TTC549 (cell line): Measurements from ENCODE around the gene USP2.

Experiments
- FAIRE-seq: peaks from 2 replicates; lab custom pipeline; 2012; peaks lifted over from hg19 to GRCh38; lab: Jason Lieb, UNC

The USP2 gene

DNA sequence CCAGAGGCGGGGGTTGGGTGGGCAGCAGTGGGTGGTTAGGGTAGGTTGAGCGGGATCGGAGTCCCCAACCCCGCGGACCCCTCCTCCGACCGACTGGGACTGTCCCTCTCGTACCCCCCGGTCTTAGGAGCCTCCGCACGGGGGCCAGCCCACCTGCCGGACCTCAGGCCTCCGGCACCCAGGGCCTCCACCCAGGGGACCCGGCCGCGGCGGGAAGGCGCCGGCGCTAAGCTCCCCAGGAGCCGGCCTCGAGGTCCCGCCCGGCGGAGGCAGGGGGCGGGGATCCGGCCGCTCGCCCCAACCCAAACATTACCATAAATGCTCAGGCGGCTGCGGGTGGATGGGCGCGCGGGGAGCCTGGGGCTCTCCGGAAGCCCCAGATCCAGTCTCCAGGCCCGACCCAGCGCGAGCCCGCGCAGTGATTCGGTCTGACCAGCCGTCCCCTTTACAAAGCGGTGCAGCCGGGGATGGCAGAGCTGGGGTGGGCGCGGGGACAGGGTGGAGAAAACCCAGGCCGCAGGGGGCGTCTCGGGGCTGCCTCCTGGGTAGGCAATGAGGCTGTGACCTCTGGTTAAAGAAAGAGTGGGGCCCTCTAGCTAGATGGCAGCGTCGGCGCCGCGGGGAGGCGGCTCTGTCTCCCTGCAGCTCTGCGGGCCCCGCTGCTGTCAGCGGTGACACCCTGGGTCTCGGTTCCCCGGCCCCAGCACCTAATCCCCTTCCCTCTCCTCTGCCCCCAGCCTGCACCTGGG lies 60.5 kb downstream of the USP2 start:
- FAIRE-seq, result no peak

DNA sequence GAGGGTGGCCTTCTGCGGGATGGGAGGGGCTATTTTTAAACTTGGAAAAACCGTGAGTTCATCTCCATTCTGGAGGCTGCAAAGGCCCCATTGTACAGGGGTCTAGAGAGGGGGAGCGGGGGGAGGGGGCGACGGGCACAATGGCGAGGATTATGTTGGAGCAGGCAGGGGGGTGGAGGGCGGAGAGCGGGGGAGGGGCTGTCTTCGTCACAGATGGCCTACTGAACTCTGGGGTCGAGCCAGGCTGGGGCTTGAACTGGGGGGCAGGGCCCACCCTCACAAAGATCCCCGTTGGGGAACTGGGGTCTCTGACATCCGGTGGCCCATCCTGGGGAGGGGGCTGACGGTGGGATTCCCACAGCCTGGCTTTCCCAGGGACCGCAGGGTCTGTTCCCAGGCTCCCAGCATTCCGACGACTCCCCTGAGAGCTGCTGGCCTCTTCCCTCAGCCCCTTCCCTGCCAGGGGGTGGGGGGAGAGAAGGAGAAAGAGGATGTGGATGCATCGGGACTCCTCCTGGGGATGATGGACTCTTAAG lies 61.2 kb downstream of the USP2 start:
- no peak for FAIRE-seq

DNA sequence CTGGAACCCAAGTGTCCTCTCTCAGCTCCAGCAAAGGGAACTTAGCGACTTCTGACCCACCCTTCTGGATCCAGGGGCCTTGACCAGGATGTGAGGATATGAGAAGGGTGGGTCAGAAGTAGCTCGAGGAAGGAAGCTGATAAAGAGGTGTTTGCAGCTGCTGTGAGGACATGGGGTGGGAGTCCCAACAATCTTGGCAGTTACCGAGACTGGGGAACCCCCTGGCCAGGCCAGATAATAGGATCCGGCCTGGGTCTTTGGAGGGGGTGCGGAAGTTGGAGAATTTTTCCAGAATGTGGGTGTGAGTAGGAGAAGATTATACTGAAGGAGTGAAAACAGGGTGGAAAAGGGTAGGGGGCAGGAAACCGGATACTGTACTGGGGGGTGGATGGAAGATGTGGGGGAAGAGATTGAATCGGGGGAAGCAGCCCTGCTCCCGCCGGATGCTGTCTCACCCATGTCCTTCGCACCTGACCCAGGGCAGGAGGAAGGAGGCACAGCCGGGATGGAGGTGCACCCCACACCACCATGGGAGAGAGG lies 61.7 kb downstream of the USP2 start:
- no peak for FAIRE-seq

DNA sequence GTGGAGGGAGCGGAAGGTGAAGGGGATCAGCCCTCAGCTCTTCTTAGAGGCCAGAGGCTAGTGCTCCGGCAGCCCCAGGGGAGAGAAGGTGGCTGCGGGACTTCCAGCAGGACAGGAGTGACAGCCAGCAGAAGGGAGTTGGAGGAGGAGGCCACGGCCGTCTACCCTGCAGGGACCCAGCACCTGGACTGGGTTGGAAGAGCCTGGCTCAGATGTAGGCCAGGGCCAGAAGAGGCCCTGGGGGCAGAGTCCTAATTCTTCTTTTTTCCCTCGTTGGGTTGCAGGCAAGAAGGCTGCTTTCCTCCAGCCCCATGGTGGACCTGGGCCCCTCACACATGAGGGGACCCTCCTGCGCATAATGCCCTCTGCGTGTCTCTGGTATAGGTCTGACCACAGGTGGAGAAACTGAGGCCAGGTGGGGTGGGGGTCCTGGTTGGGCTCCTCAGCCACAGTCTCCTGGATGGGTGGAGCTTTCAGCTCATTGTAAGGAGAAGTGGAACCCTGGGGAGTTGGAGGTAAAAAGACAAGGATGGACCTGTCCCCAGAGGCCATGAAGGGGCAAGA lies 62.3 kb downstream of the USP2 start:
- FAIRE-seq, result no peak

DNA sequence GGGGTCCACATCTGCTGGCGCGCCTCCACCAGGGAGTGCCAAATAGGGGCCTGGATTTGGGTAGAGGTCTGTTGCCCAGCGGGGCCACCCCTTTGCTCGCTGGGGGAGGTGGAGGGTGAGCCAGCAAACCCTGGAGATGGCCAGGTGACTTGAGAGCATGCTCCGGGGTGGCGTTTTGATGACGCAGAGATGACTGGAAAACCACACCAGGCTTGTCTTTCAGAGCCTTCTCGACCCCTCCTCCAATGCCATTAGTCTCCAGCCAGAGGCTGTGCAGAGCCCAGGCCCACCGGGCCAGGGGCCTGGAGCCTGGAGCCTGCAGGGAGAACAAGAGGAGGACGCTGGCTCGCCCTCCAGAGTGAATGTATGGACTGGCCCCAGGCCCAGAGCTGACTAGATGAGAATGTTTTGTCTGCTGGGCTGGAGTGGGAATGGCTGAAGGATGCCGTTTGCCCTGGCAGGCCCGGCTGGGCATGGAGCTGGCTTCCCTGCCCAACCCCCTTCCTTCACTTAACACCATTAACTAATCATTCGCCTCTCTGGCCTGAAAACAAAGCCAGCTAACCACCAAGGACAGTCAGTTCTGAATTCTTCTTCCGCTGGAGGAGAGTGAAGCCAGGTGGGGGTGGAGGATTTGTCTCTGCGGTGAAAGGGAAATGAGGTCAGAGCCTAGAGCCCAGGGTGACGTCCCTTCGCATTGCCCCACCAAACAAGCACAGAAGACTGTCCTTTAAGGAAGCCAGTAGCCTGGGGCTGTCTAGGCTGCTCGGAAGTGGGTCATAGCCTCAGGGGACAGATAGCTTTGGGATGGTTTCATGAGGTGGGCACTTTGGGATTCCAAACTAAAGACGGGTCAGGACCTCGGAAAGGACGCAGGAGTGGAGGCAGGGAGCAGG lies 63.0 kb downstream of the USP2 start:
- no peak for FAIRE-seq

DNA sequence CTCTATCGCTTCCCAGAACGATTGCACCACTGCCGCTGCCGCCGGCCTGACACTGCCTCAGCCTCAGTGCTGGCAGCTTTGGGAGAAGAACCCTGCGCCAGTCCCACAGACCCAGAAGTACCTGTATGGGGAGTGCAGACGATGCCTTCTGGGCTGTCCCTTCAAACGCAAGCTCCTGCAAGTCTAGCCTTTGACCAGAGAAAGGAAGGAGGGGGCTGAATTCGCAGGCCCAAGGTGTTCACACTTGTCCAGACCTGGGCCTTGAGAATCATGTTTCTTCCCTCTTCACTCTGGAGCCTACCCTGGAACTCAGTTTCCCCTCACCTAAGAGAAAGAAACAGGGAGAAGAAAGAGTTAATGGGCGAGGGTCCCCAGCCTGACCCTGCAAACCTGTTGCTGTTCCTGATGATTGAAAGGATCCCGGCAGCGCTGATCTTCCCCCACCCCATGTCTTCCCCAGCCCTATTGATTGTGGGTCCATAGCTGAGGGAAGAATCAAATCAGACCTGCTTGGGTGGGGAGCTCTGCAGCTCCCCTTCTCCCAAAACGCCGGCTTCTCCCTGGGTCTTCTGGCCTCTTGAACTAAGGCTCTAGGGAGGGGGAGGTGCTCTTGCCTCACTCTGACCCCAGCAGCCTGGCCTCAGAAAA lies 63.8 kb downstream of the USP2 start:
- FAIRE-seq, result no peak

DNA sequence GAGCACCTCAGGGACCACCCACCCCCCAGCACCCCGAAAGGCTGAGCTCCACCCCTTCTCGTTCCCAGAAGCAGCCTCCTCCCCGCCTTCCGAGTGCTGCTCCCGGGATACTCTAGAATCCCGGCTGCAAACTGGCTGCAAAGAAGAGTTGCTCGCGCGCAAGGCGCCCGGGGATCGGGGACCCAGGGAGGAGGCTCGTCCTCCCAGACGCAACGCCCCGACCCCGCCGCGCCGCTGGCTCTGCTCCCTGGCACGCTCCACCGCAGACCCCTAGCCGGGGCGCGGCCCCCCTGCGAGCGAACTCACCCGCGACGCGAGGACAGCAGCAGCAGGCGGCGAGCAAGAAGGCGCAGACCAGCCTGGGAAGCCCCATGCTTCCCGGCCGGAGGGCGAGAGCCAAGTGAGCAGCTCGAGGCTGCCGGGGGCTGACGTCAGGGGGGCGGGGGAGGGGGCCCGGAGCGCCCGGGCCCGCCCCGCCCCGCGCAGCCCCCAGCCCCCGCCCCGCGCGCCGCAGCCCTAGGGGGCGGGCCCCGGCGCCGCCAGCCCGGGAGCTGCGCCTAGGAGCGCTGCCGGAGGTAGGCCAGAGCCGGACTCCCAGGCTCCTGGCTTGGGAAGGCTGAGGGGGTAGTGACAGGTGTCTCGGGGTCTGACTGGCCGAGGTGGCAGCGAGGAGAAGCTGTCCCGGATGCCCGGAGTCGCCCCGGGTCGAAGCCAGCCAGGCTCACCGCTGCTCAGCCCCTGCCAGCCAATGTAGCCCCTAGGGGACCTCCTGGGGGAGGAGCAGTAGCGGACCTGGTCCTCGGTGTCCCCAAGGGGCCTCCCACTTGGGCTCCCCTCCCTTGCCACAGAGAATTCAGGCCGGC lies 64.5 kb downstream of the USP2 start, which contains the start of gene MCAM:
MCAM (minus strand) TSS at position 402 of the 863 bp plus-strand sequence; CDS start at position 373, 29 bp downstream.
- no peak for FAIRE-seq

DNA sequence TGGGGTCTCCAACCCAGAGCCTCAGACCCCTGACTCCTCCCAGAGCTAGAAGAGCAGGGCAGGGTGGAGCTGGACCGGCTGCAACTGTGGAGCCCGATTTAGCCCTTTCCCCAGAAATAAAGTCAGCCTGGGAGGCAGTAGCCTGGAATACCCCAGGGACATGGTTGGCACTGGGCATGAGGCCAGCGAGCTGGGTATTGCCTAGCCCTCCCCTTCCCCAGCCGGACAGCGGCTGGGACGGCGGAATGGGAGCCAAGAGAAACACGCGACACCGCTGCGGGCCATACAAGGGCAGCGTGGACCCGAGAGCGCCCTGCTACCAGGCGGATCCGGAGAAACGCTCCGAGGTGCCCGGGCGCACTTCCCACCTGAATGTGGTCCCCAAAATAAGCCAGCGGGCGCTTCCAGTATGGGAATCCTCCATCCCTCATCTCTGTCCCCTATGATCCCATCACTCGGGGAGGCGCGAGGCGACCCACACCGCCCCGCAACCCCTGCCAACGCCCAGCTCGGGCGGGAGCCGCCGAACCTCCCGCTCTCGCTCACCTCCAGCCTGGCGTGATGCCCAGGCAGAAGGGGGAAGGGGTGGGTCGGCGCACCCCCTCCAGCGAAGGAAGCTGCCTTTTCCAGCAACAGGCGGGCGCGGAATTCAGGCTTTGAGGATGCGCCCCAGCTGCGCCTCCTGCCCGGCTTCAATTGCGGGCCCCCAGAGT lies 65.3 kb downstream of the USP2 start:
- no peak for FAIRE-seq

DNA sequence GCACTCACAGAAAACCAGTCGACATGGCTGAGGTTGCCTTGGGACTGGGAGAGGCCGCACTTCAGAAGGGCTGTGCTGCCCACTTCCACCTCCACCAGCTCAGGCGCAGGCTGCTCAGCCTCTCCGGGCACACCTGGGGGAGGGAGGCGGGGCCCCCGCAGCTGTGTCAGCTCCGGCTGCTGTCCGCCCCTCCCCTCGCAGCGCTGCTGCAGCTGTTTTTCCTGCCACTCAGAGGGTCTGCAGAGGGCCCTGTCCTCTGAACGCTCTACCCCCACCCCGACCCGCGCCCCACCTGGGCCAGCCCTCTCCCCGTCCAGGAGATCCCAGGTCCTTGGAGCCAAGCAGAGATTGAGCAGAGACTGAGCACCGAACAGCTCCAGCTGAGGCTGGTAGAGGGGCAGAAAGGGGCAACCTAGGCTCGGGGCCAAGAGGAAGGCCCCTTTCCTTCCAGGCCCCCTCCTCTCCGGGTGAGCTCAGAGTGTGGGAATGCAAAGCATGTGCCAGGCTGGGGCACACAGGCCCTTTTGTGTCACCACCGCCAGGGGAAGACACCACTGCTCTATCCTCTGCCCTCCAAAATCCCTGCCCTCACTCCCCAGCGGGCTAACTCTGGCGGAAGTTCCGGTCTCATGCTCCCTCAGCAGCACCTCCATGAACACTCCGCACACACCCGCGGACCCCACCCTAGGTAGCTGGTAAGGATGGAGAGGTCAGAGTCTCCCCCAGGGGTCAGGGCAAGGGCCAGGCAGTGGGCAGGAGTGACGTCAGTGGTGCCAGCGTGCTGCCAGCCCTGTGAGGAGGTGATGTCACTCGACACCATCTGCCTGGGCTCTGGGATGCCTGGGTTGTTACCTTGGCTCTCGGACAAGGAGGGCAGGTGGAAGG lies 66.1 kb downstream of the USP2 start:
- FAIRE-seq, result no peak

DNA sequence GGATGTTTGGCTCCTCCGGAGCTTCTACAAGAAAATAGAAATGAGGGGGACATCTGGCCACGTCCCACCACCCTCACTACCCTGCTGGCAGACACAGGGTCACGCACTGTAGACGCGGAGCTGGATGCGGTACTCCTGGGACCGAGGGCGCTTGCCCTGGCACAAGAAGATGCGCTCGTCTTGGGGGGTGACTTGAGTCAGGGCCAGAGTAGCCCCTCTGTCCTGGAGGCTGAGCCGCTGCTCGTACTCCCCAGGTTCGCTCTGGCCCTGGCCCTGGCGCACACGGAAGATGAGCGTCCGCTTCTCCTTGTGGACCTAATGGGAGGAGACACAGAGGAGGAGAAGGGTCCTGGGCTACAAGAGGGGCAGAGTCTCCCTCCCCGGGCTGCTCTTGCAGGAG lies 66.8 kb downstream of the USP2 start:
- FAIRE-seq, result no peak

DNA sequence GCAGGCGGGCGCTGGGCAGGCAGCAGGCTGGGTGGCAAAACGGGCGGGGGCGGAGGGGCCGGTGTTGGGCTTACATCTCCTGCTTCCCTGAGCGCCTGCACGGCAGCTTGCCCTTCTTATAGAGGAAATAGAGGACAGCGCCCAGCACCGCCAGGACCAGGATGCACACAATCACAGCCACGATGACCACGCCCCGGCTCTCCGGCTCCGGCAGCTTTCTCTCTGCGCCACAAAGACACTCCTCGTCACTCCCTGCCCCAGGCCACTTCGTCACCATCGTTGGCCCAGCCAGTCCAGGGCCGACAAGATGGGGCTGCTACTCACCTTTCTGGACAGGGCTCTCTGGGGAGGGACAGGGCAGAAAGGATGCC lies 70.8 kb downstream of the USP2 start:
- FAIRE-seq, result no peak

DNA sequence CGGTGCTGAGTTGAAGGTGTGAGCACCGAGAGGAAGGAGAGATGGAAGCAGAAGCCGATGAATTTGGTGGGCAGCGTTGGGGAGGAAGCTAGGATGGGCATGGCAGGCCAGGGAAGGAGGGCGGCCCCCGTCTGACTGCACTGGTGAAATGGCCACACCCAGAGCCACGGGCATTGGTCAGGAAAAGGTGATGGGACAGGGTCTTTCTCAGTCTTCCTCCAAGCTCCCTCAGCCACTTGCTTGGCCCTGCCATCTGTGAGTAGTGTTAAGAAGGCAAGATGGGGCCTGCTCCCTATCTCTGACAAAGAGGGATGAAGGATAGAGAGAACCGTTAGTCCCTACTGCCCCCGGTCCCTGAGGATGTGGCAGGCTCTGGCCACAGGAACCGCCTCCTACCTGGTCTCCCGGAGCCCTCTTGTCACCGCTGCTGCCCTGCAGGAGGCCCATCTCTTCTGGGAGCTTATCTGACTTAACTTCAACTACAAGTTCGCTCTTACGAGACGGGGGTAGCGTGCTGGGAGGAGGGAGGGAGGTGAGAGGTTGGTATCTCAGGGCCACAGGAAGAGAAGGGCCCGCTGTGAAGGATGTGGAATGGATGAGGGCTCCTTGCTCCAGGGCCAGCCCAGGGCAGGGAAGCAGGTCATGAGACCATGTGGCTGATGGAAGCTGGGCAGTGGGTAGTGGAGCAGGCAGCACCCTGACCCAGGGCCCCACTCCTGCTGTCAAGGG lies 71.4 kb downstream of the USP2 start:
- FAIRE-seq, result no peak

DNA sequence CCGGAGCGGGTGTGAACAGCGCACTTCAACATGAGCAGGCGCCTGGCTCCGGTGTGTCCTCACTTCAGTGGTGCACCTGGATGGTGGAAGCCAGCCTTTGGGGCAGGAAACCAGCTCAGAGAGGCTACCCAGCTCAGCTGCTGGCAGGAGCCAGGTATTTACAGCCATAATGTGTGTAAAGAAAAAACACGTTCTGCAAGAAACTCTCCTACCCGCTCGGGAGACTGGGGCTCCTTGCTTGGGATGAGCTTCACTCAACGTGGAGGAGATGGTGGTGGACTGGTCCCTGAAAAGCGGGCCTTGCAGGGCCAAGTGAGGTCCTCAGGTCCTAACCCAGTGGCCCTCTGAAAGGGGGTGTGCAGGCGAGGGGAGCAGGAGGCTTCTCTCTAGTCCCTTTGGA lies 72.1 kb downstream of the USP2 start:
- FAIRE-seq, result no peak

DNA sequence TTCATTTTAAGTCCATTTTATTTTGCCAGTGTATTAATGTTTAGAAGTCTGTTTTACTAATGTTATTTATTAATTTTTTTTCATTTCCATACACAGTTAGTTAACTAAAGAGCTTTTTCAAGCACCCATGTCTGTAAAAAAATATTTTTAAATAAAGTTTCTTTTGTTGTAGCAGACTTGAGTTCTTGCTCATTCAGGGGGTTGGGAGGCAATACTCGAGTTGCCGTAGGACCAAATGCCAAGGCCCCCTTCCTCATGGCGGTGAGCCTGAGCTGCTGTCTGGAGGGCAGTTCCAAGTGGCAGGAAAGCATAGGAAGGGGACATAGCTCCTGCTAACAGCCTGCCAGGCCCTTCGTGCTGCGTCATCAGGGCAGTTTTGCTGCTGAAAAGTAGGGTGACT lies 73.5 kb downstream of the USP2 start:
- no peak for FAIRE-seq

DNA sequence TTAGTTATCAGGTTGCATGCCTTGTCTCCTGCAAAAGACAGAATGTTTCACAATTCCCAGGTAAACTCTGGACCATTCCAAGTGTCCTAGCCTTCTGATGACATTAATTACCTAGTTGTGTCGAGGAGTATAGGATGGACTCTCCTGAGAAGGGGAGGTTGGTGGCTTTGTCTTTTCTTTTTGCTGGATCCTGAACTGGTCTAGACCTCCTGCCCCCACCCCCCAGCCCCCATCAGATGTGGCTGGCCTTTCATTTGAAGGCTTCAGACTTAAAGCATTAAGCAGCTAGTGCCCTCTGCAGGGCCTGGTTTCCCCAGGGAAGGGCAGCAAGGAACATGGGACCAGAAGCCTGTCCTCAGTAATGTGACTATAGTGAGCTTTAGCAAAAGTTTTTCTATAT lies 74.3 kb downstream of the USP2 start:
- no peak for FAIRE-seq

DNA sequence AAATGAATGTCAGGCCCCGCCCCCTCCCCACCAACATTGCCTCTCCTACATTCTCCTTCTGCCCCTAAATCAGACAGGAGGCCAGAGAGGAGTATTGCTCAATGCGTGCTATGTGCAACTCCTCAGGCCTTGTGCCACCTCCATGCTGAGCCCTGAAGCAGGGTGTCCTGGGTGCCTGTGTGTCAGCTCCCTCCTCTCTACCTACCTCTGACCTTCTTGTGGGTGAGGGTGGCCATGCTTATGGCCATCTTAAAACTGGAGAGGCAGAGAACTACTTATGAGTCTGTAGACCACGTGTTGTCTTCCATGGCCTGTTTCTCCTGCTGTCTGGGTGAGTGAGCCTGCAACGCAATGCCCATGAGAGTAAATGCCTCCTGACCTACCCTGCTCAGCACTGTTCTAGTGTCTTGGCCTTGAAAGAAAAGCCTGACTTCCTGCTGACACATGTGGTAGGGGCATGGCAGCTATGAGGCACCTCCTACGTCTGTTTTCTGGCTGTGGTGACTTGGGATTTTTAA lies 75.1 kb downstream of the USP2 start:
- no peak for FAIRE-seq

DNA sequence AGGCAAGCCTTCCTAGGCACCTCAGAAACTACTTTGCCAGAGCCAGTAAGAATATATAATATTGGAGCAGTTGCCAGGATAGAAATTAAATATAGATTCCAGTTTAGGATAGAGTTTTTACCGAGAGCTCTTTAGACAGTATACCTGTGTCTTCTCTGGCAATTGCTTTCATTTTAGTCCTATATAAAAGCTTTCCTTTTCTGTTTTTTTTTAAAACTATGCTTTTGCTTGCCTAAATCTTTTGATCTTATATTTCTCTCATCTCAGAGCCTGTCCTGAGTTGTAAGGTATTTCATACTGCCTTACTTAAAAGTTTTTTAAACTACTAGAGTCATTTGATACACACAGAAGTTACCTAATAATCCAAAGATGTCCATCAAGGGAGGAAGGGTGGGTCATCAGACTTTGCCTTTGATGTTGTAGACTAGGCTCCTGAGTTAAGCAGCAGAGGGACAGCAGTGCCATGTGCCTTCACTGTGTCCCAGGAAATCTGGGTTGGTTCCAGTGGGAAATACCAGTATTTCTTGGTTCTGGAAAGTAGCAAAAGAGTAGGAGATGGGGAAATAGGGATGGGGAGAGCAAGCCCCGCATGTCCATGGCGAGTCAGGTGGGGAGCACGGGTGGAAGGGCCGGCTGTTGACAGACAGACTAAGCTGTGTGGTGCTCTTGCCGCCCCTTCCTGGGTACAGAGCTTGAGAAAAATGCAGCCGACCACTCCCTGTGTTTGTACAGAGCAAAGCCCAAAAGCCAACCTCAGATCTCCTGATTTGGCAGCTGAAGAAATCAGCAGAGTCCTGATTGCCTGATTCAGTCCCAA lies 75.7 kb downstream of the USP2 start:
- no peak for FAIRE-seq
